AG09319 (cell line): ENCODE data around the gene HYDIN.

Experiments used
- DNase-seq: peaks from one replicate; pipeline ENCODE4 v3.0.0-alpha.2; 2010; ENCODE audit warnings: low read depth; ENCODE audit errors: extremely low read depth
- CTCF ChIP-seq: IDR thresholded peaks from 2 replicates; pipeline ENCODE4 v1.5.1; 2011; ENCODE audit warnings: low read depth, mild to moderate bottlenecking, inconsistent platforms, low read length, moderate library complexity

HYDIN gene

GRCh38 chr16:70803319-70803718 lies 427.2 kb downstream of the HYDIN start:
- no peak for TF ChIP-seq CTCF

GRCh38 chr16:70801611-70802010 lies 428.9 kb downstream of the HYDIN start:
- no peak for DNase-seq
- TF ChIP-seq CTCF = no peak

More at GRCh38 chr16:70803319-70803718, 427.2 kb downstream of the HYDIN start:
- DNase-seq = no peak

- no peak for DNase-seq
- TF ChIP-seq CTCF = no peak
Measured at GRCh38 chr16:70800781-70801480, 429.6 kb downstream of the HYDIN start, which contains the start of gene VAC14. TSS of gene VAC14 (minus strand) at chr16:70801158. CDS start at chr16:70800900, 258 bp downstream.

- no peak for DNase-seq
- no peak for TF ChIP-seq CTCF
Measured at GRCh38 chr16:70800311-70800710, 430.2 kb downstream of the HYDIN start.

- DNase-seq = no peak
Measured at GRCh38 chr16:70796301-70796700, 434.2 kb downstream of the HYDIN start.

GRCh38 chr16:70795296-70795912 lies 435.1 kb downstream of the HYDIN start:
- no peak for DNase-seq
- TF ChIP-seq CTCF = no peak

More at GRCh38 chr16:70796301-70796700, 434.2 kb downstream of the HYDIN start:
- TF ChIP-seq CTCF = no peak

- no peak for TF ChIP-seq CTCF
- DNase-seq = no peak
Measured at GRCh38 chr16:70793851-70794502, 436.5 kb downstream of the HYDIN start.
